OCI-LY3 (cell line): ENCODE data around the gene SEC22A.

Experiments used
- EZH2phosphoT487 ChIP-seq: fragments of 200-600 bp; shearing (Covaris generic); IDR thresholded peaks from 2 replicates; pipeline ENCODE4 v1.6.1; 2018; ENCODE audit warnings: antibody characterized with exemption, mixed run types, low read depth
- TF ChIP-seq, protein P1 (sequence below): fragments of 200-600, 300-600 bp; sonication (generic); IDR thresholded peaks from 2 replicates; pipeline ENCODE4 v1.5.1; 2014; ENCODE audit warnings: antibody characterized with exemption, low read length, low read depth

DNA sequence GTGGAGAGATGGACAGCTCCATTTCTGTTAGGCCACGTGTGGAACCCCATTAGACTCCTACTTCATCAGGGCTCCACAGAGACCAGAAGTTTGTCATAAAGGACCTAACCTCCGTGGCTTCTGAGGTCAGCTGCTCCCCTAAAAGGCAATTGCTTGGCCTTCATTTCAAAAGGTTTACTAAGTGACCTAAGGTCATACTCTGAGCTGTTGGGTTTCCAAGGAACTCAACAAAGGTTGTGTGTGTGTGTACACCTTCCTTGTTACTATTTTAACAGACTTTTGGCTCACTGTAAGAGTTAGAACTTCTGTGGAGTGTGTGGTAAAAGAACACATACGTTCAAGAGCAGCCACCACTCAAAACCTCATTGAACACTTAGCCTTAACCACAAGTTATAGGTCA lies 73.9 kb downstream of the SEC22A start:
- TF ChIP-seq, protein P1, sequence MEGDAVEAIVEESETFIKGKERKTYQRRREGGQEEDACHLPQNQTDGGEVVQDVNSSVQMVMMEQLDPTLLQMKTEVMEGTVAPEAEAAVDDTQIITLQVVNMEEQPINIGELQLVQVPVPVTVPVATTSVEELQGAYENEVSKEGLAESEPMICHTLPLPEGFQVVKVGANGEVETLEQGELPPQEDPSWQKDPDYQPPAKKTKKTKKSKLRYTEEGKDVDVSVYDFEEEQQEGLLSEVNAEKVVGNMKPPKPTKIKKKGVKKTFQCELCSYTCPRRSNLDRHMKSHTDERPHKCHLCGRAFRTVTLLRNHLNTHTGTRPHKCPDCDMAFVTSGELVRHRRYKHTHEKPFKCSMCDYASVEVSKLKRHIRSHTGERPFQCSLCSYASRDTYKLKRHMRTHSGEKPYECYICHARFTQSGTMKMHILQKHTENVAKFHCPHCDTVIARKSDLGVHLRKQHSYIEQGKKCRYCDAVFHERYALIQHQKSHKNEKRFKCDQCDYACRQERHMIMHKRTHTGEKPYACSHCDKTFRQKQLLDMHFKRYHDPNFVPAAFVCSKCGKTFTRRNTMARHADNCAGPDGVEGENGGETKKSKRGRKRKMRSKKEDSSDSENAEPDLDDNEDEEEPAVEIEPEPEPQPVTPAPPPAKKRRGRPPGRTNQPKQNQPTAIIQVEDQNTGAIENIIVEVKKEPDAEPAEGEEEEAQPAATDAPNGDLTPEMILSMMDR, result no peak
- no peak for TF ChIP-seq EZH2phosphoT487
